SK-N-DZ (cell line): ENCODE measurements around the gene UGP2.
A peak's percentile ranks its signal among the peaks of the same experiment; 100 is the strongest.

Experiments used
- DNase-seq: peaks from one replicate; pipeline ENCODE4 v3.0.0-alpha.2; 2015; ENCODE audit warnings: low spot score

The UGP2 gene

DNA sequence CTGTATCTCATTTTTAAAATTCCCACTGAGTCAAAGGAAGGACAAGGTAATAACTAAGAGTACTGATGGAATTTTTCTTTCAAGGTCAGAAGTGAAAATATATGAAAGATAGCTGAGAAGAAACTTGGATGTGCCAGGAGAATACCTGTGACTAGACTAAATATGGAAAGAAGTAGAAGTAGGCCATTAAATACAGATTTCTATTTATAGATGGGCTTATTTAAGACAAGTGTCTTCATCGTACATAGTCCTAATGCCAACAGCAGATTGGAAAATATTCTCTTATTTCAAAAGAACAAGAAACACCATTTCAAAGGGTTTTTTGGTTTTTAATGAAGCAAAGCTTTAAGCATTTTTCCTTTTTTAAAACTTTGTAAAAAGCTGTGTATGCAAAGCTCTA, 22.0 kb downstream of the UGP2 start:
- no peak for DNase-seq

DNA sequence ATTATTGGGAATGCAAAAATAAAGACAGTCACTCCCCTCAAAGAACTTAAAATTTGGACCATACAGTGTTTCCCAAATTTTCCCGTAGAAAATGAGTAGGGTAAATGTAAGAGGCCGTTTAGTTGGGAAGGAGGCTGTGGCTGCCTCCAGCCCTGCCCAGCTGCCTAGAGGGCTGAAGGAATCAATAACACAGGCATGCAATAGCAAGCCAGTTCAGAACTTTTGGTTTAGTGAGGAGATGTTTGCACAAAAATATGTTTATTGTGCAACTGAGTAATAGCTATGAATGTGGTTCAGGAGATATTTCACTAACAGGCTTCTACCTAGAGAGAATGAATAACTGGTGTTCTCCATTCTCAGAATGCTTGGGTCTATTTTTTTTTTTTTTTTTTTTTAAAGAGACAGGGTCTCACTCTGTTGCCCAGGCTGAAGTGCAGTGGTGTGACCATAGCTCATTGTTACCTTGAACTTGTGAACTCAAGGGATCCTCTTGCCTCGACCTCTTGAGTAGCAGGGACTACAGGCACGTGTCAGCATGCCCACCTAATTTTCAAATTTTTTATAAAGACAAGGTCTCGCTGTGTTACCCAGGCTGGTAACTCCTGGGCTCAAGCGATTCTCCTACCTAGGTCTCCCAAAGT, 23.6 kb downstream of the UGP2 start:
- no peak for DNase-seq

DNA sequence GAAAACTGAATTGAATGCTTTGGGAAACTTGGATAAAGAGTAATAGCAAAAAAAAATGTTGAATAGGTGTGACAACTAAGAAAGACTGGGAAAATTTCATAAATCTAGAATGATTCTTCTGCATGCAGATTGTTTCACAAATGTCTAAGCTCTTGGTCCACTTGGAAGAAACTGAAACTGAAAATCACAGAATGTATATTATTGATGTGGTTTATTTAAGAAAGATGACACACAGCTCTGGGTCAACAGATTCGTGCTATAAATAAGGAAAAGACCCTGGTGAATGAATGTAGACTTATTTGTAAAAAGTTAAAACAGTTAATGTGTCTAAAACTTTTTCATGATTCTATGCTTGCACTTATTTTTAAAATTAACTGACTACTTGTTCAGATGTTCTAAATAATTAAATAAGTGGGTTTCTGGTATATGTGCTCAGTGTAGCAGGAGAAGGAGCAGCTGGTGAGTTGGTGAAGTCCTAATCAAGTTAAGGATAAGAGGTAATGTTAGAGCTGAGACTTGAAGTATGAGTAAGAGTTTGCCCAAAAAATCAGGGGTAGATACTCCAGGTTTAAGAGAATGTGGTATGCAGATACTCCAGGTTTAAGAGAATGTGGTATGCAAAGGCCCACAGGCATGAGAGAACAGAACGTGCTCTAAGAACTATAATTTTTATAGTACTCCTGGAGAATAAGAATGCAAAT, 24.5 kb downstream of the UGP2 start:
- DNase-seq, result no peak

DNA sequence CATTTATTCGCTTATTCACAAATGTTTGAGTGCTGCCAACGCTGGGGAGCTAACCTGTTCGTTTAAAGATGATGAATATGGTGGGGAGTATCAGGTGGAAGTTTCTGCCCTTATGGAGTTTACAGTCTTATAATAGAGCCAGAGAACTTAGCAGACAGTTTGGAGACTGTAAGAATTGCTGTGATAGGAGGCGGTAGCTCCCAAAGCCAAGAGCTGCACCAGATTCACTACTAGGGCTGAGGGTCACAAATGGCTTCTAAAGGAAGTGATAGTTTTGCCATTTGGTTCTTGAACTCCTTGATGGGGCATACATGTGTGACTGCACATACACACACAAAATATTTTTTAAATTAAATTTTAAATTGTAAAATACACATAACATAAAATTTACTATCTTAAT, 29.0 kb downstream of the UGP2 start:
- no peak for DNase-seq

DNA sequence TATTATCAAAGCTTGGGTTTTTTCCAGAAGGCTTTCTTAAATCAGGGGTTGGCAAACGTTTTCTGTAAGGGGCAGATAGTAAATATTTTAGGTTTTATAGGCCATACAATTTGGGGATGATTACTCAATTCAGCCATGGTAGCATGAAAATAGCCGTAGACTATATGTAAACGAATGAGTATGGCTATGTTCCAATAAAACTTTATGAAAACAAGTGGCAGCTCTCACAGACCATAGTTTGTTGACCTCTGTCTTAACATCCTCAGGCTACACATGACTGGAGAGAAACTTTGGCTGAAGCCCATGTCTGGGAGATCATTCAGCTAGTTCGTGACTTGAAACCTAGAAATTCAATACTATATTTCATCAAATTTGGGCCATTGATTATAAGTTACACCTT, 30.2 kb downstream of the UGP2 start:
- DNase-seq, result no peak

DNA sequence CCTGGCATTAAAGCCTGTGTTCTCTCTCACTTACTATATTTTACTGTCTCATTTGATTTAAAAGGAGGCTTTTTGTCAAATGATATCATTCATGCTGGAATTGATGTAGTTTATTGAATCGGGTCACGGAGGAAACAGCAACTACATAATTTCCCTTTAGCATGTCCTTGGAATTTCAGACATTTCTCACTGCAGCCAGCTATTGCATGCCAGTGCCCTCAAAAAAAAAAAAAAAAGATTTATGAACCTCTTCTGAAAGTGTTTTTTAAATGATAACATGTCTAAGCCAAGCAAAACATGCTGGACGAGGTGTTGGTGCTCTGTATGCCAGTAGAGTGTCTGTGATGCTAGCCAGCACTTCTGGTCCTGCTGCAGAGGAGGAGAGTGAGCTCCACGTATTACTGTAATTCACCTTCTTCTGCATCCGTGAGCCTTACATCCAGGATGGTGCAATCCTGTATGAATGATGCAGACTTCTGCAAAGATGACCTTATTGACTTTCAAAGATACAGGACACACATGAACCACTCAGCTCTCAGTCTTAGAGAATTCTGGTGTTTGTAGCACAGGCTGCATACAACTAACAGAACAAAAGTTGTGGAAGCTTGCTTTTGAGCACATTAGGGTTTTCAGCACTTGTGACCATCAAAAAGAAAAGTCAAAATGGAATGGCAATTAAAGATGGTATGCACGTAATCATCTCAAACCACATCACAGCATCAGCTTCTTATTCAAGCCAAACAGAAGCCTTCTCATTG, 31.1 kb downstream of the UGP2 start:
- no peak for DNase-seq

DNA sequence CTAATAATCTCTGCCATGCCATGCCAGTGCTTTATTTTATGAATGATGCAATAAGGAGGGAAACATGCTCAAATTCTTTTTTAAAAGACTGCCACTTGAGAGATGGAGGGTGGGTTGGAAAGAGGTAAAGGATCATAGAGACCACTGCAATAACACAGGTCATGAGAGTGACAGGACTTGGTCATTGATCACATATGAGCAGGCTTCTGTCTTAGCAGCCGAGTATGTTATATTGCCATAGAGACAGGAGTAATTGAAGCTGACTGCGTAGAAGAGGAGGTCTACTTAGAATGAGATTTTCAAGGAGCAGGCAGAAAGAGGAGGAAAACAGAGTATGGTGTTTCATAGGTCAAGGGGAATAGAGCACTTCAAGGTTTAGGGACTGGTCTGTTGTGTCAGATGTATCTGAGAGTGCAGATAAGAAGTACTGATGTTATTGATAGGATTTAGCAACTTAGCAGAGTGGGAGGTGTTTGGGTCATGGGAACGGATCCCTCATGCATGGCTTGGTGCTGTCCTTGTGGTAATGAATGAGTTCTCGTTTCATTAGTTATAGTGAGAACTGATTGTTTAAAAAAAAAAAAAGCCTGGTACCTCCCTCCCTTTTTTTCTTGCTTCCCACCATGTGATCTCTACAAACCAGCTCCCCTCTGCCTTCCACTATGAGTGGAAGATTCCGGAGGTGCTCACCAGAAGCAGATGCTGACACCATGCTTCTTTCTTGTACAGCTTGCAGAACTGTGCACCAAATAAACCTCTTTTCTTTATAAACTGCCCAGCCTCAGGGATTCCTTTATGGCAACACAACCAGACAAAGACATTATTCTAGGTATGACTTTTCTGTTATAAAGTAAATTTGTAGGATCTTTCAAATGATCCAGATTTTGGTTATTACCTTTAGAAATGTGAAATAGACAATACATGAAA, 32.8 kb downstream of the UGP2 start:
- DNase-seq, result no peak

DNA sequence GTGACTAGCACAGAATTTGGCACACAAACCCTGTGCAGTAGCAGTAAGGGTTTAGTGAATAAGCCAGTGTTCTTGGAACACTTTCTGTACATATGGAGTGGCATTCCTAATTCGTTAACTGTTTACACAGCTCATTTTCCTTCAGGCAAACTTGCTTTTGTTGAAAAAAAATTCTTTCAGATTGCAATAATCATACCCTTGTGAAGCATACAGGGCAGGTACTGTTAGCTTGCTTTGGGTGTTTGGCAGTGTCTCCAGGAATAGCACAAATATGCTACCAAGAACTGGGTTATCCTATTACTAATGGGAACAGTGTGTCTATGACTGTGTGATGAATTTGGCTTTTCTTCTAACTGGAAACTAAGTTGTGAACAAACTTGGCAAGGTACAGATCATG, 33.4 kb downstream of the UGP2 start:
- DNase-seq, result no peak

DNA sequence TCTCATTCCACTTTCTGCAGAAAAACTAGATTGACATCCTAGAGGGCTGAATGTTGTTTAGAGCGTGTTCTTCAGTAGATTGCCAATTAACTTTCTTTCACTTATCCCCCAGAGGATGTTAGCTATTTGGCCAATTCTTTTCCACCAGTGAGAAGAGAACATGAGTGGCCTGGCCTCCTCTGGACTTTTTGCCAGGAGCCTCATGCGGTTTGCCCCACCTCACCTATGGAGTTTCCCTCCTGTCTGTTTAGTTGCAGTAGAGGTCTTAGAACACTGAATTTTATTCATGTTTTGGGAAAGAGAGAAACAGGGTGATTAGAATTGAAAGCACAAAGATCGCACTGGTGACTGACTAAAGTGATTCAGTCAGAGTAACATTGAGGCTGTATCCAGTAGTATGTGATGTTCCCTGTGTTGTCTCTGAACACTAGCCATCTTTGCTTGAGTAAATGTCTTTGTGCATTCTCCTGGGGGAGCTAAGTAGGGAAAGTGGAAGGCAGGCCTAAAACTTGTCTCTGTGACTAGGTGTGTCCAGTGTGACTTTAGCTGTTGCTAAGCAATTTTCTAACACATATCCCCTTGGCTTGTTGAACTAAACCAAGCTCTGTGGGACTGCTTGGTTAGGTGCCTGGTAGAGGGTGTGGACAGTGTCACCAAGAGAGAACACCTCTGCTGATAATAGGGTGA, 34.0 kb downstream of the UGP2 start:
- no peak for DNase-seq

DNA sequence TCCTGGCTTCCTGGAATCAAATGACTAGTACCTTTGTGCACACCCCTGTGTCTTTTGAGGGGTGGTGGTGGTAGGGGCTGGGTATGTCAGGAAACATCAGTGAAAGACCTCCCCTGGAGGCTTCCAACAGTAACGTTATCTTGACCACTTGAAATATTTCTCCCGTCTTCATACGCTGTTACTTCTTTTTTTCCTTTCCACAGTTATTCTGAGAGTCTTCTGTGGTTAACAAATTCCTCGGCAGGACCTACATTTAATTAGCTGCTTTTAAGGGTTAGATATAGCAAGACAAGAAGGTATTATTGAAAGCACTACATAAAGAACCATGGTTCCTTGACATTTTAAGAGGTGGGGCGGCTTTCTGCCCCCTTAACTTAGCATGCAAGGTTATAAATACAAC, 34.6 kb downstream of the UGP2 start:
- no peak for DNase-seq

DNA sequence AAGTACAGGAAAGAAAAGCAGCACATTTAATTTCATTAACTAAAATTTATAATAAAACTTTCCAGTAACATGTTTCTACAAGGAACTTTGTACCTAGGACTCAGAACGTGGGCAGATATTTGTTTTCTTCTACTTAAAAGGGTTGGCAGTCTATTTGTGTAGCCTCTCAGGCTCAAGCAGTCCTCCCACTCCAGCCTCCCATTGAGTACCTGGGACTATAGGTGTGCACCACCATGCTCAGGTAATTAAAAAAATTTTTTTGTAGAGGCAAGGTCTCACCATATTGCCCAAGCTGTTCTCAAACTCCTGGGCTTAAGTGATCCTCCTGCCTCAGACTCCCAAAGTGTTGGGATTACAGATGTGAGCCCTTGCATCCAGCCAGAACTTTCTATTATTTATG, 36.8 kb downstream of the UGP2 start:
- DNase-seq, result no peak

DNA sequence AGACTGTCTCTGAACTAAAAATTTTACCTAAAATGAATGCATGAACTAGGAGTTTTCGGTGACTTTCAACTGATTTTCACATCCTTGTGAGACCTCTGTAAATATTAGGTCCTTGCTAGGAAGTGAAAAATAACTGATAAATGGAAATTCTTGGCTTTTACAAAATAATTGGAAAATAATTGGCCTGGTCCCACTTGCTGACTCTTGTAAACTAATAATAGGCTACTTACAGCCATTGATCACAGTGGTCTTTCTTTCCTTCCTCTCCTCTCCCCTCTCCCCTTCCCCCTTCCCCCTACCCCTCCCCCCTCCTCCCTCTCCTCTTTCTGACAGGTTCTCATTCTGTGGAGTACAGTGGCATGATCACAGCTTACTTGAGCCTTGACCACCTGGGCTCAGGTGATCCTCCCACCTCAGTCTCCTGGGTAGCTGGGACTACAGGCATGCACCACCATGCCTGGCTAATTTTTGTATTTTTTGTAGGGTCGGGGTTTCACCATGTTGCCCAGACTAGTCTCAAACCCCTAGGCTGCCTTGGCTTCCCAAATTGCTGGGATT, 38.3 kb downstream of the UGP2 start:
- DNase-seq, result no peak

DNA sequence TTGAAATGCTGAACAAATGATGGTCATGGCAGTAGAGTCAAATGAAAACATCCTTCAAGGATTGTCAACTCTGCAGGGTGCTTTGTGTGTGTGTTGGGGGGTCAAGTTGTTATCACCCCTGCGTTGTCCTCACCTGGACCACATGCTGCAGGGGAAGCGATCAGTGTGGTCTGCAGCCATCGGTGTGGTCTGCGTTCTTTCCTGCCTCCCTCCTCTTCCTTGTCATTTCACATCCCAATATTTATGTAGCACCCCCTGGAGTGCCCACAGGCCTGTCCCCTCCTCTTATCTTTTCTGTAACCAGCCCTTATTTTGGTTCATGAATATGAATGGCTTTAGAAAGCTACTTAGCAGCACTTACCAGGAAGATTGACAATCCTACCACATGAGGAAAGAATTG, 38.9 kb downstream of the UGP2 start:
- no peak for DNase-seq

DNA sequence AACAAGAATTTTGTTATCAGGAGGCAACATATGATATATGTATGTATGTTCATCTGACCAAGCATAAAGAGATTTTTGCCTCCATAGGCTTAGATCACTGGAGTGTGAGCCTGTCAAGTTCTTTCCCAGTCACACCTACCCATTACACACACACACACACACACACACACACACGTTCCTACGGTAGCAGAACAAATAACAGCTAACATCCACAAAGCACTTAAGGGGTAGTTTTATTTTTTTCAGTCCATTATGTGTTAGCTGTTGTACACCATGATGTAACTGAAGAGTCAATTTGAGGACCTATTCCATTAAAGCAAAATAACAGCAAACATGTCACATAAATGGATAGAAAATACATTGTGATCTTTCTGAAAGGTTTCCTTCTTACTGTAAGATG, 39.5 kb downstream of the UGP2 start:
- no peak for DNase-seq

DNA sequence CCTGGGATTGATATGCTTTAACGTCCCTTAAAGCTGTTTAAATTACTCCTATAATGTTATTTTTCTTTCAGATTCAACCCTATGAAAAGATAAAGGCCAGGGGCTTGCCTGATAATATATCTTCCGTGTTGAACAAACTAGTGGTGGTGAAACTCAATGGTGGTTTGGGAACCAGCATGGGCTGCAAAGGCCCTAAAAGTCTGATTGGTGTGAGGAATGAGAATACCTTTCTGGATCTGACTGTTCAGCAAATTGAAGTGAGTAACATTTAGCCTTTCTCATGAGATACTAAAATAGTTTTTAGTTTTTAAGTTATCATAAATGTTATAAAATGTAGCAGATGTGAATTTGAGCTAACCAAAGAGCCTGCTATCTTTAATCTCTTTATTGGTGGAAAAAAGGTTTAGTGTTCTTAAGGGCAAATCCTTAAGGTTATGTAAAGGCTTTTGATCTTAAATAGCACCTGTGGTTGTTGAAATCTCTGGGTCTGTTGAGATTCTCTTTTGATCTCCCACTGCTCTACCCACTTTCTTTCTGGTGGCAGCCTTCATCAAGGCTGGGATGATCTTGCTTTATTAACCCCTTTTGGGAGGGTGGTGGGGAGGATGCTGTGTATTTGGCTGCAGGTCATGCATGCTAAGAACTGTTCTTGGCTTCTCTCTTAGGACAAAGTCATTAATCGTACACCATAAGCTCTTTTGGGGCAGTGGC, 40.9 kb downstream of the UGP2 start:
- DNase-seq, result no peak

DNA sequence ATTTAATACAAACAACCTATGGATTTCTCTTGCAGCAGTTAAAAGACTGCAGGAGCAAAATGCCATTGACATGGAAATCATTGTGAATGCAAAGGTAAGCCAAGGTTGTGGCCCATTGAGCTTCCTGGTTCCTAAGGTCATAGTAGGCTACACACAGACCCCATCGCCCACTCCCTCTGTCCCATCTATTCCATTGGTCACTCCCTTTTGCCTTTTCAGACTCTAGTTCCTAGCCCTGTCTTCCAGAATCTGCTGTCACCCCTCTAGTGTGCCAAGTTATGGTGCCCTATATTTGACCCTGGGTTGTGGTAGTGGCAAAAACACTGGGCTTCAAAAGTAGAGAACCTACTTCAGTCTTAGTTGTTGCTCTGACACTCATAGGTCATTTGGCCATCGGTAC, 44.7 kb downstream of the UGP2 start:
- DNase-seq, result no peak

DNA sequence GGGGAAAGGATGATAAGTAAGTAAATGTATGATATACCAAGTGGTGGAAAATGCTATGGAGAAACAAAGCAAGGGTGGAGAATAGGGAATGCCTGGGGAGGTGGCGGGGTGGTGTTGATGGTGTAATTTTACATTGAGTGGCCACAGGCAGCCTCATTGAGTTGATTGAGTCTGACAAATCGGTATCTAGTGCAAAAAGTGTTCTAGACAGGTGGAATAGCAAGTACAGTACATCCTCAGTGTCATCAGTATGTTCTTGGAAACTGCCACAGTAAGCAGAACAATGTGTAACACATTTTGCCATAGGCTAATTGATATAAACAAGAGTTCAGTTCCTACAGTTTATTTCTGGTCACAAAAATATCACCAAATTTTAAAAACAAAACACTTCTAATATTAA, 46.4 kb downstream of the UGP2 start:
- no peak for DNase-seq

DNA sequence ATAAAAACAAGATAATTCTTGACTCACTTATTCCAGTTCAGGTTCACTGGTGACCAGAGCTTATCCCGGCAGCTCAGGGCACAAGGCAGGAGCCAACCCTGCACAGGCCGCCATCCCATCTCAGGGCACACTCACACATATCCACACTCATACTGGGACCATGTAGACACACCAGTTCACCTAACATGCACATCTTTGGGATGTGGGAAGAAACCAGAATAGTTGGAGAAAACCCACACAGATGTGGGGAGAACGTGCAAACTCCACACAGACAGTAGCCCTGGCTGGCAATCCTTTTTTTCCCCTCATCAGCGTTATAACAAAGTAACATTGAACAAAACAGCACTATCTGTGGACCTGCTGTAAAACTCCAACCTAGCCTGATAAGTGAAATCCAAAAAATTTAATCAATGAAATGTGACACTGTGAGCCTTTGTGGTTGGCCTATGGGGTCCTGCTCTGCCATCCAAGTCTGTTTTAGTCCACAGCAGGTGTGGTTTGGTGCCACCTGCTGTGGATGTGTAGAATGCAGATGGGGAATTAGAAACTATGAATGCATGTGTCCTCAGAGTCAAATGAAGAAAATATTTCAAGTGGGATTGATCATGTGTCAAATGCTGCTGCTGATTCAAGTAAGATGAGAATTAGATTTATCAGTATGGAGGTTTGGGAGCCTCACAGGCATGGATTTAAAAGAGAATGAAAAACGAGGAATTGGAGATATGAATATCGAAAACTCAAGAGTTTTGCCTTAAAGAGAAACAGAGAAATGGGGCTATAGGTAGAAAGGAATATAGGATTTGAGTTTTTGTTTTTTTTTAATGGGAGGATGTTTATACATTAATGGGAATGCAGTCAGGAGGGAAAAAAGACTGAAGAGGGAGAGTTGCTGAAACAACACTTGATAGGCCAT, 47.0 kb downstream of the UGP2 start:
- peak; percentile 57 for DNase-seq

DNA sequence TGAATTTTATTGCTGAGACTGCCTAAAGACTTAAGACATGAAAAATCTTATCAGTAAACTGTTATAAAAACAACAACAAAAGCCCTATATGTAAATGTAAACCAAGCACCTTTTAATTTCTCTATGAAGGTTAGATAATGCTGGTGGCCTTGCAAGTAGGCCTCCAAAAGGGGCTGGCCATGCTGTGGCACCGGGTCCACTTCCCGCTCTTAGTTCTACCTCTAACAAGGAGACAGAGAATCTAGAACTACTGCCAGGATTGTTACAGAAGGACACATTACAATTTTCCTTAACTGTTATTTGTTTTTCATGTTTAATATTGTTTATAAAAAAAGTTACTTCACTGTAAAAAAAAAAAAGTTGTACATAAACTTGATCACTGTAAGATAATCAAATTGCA, 49.0 kb downstream of the UGP2 start:
- DNase-seq, result no peak
